Measurements from ENCODE around the gene CIAPIN1. TPM values are rescaled to one million over a fixed set of nuclear protein-coding genes. Genes with fewer than 3 reads are reported as not detected.

Gene CIAPIN1
- total and polyA plus RNA-seq, 8 donors: 14.0 to 146 (median 32.7) TPM

GRCh38 chr16:57462978-57463362 is 15.8 kb upstream of the CIAPIN1 start:
- Histone ChIP-seq H3K4me1 (peaks cover 13 to 31% (median 30%) of the 10 kb centered on the region in 4 donors), H3K9me3 (no peaks in the 10 kb centered on the region), H3K27ac (peak overlapping the region; percentile 88 to 93 (median 91)), H3K27me3 (no peaks in the 10 kb centered on the region), H3K4me3 (peak overlapping the region; percentile 97 to 100 (median 98)), H3K36me3 (peaks cover 41 to 81% (median 79%) of the 10 kb centered on the region in 4 donors)
- TF ChIP-seq EP300 (IDR thresholded peaks at IDR 0.05) (no peak), POLR2AphosphoS5 (IDR thresholded peaks at IDR 0.05) (no peak), POLR2A (IDR thresholded peaks at IDR 0.05) (no peak), CTCF (IDR thresholded peaks at IDR 0.05) (no peak)
- 0 to 2% (median 1%) methylated on average over 7 to 16 of the region's 16 CpGs for WGBS, 5 donors
- intact Hi-C loops (cut with DNase I; ENCODE audit: low total_unique reads): no loop called here
- no peak for DNase-seq

- intact Hi-C loops (cut with DNase I; ENCODE audit: low total_unique reads): no loop called here
- H3K36me3 ChIP-seq: peaks cover 47 to 81% (median 79%) of the 10 kb centered on the region in 4 donors
- H3K9me3 ChIP-seq: no peaks in the 10 kb centered on the region
- 1 to 2% (median 1%) methylated on average over 14 to 47 of the region's 47 CpGs for WGBS, 5 donors
- DNase-seq: peak; percentile 92 to 97
- H3K4me1 ChIP-seq: peaks cover 13 to 31% (median 30%) of the 10 kb centered on the region in 4 donors
- peak within 1 kb of the TSS; percentile 97 to 100 (median 98) for H3K4me3 ChIP-seq
- H3K27ac ChIP-seq: peak within 1 kb of the TSS; percentile 88 to 93 (median 91)
- no peak for TF ChIP-seq EP300 (IDR thresholded peaks at IDR 0.05)
- TF ChIP-seq POLR2AphosphoS5 (IDR thresholded peaks at IDR 0.05): peak; percentile 91 to 100 (median 98)
- TF ChIP-seq POLR2A (IDR thresholded peaks at IDR 0.05): peak in 1 of 4 donors; percentile 68
- TF ChIP-seq CTCF (IDR thresholded peaks at IDR 0.05): peak in 6 of 7 experiments; percentile 28 to 99 (median 96)
- no peaks in the 10 kb centered on the region for H3K27me3 ChIP-seq
Observed at GRCh38 chr16:57462209-57462977, 15.2 kb upstream of the CIAPIN1 start, which contains the start of gene POLR2C. POLR2C (plus strand) TSS chr16:57462679; CDS start chr16:57462725, 46 bp downstream.

GRCh38 chr16:57452021-57452420 is 4.8 kb upstream of the CIAPIN1 start:
- intact Hi-C loops (cut with DNase I; ENCODE audit: low total_unique reads): no loop called here
- no peak overlapping the region for H3K4me3 ChIP-seq
- no peak for TF ChIP-seq POLR2AphosphoS5 (IDR thresholded peaks at IDR 0.05)
- TF ChIP-seq CTCF (IDR thresholded peaks at IDR 0.05): no peak
- no peak for TF ChIP-seq EP300 (IDR thresholded peaks at IDR 0.05)
- TF ChIP-seq POLR2A (IDR thresholded peaks at IDR 0.05): no peak
- H3K27me3 ChIP-seq: no peaks in the 10 kb centered on the region
- WGBS, 5 donors: 92 to 98% (median 95%) methylated on average over 10 of the region's 10 CpGs
- H3K4me1 ChIP-seq: peaks cover 9 to 23% (median 15%) of the 10 kb centered on the region in 4 donors
- peaks cover 53 to 65% (median 64%) of the 10 kb centered on the region in 4 donors for H3K36me3 ChIP-seq
- no peaks in the 10 kb centered on the region for H3K9me3 ChIP-seq
- no peak for DNase-seq
- no peak overlapping the region for H3K27ac ChIP-seq

GRCh38 chr16:57446531-57447185 is 527 bp downstream of the CIAPIN1 start:
- H3K36me3 ChIP-seq: peaks cover 8 to 11% (median 10%) of the 10 kb centered on the region in 4 donors
- no peaks in the 10 kb centered on the region for H3K9me3 ChIP-seq
- WGBS, 5 donors: 1 to 3% (median 2%) methylated on average over 23 to 28 of the region's 28 CpGs
- H3K4me1 ChIP-seq: peaks cover 18 to 47% (median 28%) of the 10 kb centered on the region in 4 donors
- DNase-seq: peak; percentile 34 to 69
- H3K4me3 ChIP-seq: peak overlapping the region; percentile 74 to 97 (median 94)
- peak overlapping the region; percentile 92 to 98 (median 95) for H3K27ac ChIP-seq
- intact Hi-C loops (cut with DNase I; ENCODE audit: low total_unique reads): no loop called here
- TF ChIP-seq POLR2AphosphoS5 (IDR thresholded peaks at IDR 0.05): no peak
- no peak for TF ChIP-seq CTCF (IDR thresholded peaks at IDR 0.05)
- no peak for TF ChIP-seq POLR2A (IDR thresholded peaks at IDR 0.05)
- TF ChIP-seq EP300 (IDR thresholded peaks at IDR 0.05): no peak
- no peaks in the 10 kb centered on the region for H3K27me3 ChIP-seq

Measured in stomach (tissue), 9 donors.